Activated CD8-positive, alpha-beta memory T cell treated with anti-CD3 and anti-CD28 coated beads, Interleukin-2, amount 50 U/mL, for 24 hours (primary cell): ENCODE data around the gene LRRK1.

Experiments
- DNase-seq: peaks from one replicate; pipeline ENCODE4 v3.0.0-alpha.2; 2020; ENCODE audit errors: extremely low read depth

Gene LRRK1

GRCh38 chr15:101057841-101058407, 138.8 kb downstream of the LRRK1 start:
- DNase-seq, result no peak

GRCh38 chr15:101058735-101059134, 139.6 kb downstream of the LRRK1 start:
- no peak for DNase-seq

- no peak for DNase-seq
Observed at GRCh38 chr15:101059381-101060341, 140.5 kb downstream of the LRRK1 start.

- no peak for DNase-seq
Observed at GRCh38 chr15:101060576-101061551, 141.7 kb downstream of the LRRK1 start.

- DNase-seq, result no peak
Observed at GRCh38 chr15:101062063-101062462, 142.9 kb downstream of the LRRK1 start.

GRCh38 chr15:101062471-101063171, 143.5 kb downstream of the LRRK1 start:
- DNase-seq, result no peak

- DNase-seq, result no peak
Observed at GRCh38 chr15:101063212-101063611, 144.1 kb downstream of the LRRK1 start.

- no peak for DNase-seq
Observed at GRCh38 chr15:101063891-101064794, 145.0 kb downstream of the LRRK1 start.

GRCh38 chr15:101064795-101065569, 145.8 kb downstream of the LRRK1 start:
- DNase-seq, result no peak

GRCh38 chr15:101065570-101066221, 146.5 kb downstream of the LRRK1 start:
- no peak for DNase-seq

- no peak for DNase-seq
Observed at GRCh38 chr15:101066501-101067408, 147.6 kb downstream of the LRRK1 start.

- no peak for DNase-seq
Observed at GRCh38 chr15:101067660-101068522, 148.7 kb downstream of the LRRK1 start.

- DNase-seq, result no peak
Observed at GRCh38 chr15:101068523-101068960, 149.4 kb downstream of the LRRK1 start.

GRCh38 chr15:101068961-101069653, 149.9 kb downstream of the LRRK1 start:
- DNase-seq, result no peak

- DNase-seq, result no peak
Observed at GRCh38 chr15:101069654-101069973, 150.5 kb downstream of the LRRK1 start.

- no peak for DNase-seq
Observed at GRCh38 chr15:101070024-101070423, 150.9 kb downstream of the LRRK1 start.
